GM13976 (cell line): ENCODE data around the gene PRDM5.

ENCODE experiments used
- DNase-seq: peaks from one replicate; pipeline ENCODE4 v3.0.0; 2012; ENCODE audit warnings: low spot score
- in situ Hi-C: fragments of 300-500 bp; cut with MboI; formaldehyde crosslinking; loops from one replicate; pipeline ENCODE4 v1.12.0; 2022; ENCODE audit warnings: low sequenced_read_pairs, mixed read lengths, inconsistent platforms; ENCODE audit not compliant: unreplicated experiment
- TF ChIP-seq, protein P1 (sequence below): IDR thresholded peaks from 2 replicates; pipeline ENCODE4 v1.5.1; 2012; ENCODE audit warnings: borderline replicate concordance, mild to moderate bottlenecking; ENCODE audit not compliant: insufficient read depth; ENCODE audit errors: extremely low read depth, missing control alignments, control extremely low read depth

The PRDM5 gene

DNA sequence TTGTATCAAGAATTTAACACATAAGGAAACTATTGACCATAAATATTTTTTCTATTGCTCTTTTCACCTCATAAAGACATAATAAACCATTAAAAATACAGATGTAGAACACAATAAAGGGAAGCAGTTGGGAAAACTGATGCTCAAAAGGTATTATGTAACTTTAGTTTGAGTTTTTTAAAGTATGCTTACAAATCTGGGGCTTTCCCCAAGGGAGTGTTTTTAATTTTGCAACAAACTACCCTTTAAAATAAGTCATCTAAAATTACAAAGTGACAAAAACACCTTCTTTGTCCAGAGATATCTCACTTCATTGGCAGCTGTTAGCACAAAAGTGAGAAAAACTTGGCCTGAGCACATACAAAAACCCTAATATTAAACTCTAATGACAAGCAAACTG is 55.0 kb downstream of the PRDM5 start:
- in situ Hi-C loops: no loop called here
- TF ChIP-seq, protein P1, sequence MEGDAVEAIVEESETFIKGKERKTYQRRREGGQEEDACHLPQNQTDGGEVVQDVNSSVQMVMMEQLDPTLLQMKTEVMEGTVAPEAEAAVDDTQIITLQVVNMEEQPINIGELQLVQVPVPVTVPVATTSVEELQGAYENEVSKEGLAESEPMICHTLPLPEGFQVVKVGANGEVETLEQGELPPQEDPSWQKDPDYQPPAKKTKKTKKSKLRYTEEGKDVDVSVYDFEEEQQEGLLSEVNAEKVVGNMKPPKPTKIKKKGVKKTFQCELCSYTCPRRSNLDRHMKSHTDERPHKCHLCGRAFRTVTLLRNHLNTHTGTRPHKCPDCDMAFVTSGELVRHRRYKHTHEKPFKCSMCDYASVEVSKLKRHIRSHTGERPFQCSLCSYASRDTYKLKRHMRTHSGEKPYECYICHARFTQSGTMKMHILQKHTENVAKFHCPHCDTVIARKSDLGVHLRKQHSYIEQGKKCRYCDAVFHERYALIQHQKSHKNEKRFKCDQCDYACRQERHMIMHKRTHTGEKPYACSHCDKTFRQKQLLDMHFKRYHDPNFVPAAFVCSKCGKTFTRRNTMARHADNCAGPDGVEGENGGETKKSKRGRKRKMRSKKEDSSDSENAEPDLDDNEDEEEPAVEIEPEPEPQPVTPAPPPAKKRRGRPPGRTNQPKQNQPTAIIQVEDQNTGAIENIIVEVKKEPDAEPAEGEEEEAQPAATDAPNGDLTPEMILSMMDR: no peak
- DNase-seq: no peak

DNA sequence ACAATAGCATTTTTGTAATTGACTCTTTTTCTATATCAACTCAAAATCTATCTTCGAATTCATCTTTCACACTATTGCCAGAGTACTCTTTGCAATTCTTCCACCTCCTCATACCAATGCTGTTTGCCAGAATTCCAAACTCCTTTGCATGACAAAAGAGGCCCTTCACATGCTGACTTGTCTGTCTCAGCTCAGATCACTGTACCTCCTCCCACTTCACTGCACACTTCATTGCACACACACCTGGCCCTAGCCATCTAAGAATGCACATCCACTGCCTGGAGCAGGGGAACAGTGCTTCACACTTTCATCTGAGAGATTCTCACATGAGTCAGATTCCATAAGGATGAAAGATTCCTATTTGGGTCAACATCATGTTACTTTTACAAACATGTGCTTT is 56.5 kb downstream of the PRDM5 start:
- in situ Hi-C loops: no loop called here
- no peak for DNase-seq
- TF ChIP-seq, protein P1: no peak

DNA sequence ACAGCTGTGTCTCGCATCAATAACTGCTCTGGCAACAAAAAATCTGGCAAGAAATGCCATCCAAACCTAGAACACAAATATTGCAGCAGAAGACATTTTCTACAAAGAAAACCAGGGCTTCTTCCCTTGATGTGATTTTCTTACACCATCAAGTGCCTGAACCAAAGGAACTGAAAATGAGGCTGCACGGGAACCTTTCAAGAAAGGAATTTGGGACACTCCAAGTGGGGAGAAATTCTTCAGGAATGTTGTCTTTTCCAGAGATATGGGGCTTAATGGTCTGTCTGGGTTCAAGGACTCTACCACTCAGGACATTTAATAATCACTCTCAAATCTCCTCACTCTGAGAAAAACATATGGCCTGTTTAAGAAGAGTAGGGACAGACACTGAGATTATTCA is 57.6 kb downstream of the PRDM5 start:
- TF ChIP-seq, protein P1: no peak
- in situ Hi-C loops: no loop called here
- DNase-seq: no peak

DNA sequence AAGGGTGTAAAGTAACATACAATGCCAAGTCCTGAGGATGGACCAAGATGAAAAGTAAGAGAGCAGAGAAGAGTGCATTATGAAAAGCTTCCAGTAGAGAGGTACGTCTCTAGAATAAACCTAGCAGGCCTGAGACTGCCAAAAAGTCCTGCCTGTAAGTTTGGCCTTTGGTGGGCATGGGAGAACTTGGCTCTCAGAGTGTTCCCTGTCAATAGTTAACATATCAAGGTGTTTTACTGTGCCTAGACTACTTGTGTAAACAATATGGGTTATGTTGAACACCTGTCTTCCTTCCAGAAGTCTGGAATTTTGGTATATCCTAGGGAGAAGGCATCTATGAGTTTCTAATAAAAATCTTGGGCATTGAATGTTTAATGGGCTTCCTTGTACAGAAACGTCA is 60.1 kb downstream of the PRDM5 start:
- TF ChIP-seq, protein P1: no peak
- in situ Hi-C loops: no loop called here

DNA sequence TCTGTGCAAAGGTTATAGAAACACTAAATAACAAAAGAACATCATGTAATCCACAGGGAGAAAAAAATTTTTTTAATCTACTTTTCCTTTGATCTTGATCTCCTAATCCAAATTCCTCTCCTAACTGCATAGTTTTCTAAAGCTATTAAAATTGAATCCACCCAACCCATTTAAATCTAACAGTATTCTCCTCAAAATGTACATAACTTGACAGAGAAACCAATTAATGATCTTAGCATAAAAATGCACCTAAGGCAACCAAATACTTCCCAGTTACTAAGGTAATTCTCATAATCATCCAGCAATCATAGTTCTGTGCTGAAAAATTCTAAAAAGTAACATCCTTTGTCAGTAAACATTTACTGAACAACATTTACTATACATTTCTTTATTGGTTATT is 60.7 kb downstream of the PRDM5 start:
- no peak for DNase-seq
- in situ Hi-C loops: no loop called here
- TF ChIP-seq, protein P1: no peak

More for the DNA sequence above, 60.1 kb downstream of the PRDM5 start:
- DNase-seq: no peak

DNA sequence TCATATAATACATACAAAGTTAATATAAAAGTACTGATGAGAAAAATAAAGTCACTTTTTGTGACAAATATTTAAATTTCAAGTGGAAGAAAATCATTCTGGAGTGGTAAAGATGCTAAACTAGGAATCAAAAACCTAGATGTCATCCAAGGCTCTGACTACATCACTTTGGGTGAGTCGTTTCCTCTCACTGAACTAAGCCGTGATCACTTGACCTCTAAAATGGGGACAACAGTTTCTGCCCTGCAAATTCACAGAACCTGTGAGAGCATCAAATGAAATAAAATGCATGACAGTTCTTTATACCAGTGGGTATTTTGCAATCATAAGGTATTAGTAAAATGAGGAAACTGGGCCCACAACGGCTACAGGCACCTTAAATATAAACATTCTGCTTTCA is 63.8 kb downstream of the PRDM5 start:
- in situ Hi-C loops: no loop called here
- no peak for DNase-seq

DNA sequence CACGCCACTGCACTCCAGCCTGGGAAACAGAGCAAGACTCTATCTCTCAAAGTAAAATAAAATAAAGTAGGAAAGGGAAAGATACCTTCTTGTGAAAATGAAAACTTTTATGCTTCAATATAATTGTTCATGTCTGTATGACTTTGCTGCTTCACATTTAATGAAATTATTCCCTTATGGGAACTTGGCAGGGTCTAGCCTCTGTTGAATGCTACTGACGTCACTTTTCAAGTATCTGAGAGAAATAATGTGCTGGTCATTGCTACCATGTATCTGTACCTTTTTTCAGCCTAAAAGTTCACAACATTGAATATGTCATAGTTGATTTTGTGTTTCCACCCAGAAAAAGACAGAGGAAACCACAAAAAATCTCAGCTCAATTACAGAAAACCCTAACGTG is 65.2 kb downstream of the PRDM5 start:
- DNase-seq: no peak
- TF ChIP-seq, protein P1: no peak
- in situ Hi-C loops: no loop called here

More for the DNA sequence above, 63.8 kb downstream of the PRDM5 start:
- TF ChIP-seq, protein P1: no peak
